ENCODE data around the gene MAMSTR.

DNA sequence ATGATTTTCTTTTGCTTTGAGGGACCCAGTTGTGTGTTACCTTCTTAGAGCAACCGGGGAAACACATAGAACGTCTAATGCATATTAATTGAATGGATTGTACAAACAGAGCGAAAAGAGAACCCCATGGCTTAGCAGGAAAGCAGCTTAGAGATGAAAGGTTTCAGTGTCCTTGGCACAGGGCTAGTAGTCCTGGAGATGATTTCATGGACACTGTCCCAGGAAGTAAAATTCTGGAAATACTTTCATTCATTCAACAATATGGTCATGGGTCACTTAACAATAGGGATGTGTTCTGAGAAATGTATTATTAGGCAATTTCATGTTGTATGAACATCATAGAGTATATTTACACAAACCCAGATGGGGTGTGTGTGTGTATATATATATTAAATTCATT is 33.4 kb downstream of the MAMSTR start:
- TF ChIP-seq EZH2phosphoT487 (IDR thresholded peaks at IDR 0.05; ENCODE audit: insufficient read depth, low read depth) (no peak), EZH2 (IDR thresholded peaks at IDR 0.05; ENCODE audit: insufficient read depth, poor library complexity, severe bottlenecking) (no peak)

All from GM23248 (cell line).